ENCODE measurements around the gene PKMYT1. TPM values are rescaled to one million over a fixed set of nuclear protein-coding genes. Genes with fewer than 3 reads are reported as not detected.

Gene PKMYT1
- 10 to 100 TPM in 1 of 5 experiments, under 1 TPM in 1, not detected in 3; 0.93 to 89.1 TPM for total RNA-seq
- polyA plus RNA-seq: not detected
- total RNA-seq: not detected

DNA sequence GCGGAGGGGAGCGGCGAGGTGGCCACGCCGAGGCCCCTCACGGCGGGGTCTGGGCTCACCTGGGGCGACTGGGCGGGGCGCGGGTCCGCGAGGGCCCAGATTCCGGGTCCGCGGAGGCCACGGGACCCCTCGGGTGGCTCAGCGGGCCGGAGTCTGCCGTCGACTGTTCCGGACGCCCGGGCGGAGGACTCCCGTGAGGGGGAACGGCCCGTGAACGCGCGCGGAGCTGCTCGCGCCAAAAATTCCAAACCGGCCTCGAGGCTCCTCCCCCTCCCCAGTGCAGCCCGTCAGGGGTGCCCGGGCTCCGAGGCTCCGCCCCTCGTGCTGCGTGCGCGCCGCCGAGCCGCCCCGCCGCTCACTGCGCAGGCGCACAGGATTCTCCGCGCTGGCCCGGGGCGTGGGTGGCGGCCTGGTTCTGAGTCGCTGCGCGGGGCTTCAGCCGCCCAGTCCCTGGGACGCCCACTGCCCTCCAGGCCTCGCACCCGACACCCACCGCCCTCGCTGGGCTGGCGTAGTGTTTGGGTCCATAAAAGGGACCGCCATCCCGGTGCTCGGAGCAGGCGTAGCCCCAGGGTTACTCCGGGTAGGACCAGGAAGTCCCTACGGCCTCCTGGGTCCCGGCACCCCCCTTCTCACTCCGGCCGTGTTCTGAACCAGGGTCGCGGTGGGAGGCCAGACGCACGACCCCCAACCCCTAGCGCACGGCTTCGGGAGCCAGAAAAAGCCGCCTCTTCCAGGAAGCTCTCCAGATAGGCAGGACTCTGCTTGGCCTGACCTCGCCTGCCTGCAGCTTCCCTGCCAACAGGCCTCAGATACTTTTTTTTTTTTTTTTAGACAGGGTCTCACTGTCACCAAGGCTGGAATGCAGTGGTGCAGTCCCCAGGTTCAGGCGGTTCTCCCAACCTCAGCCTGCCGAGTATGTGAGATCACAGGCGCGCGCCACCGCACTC lies at the start of gene PKMYT1:
PKMYT1 (minus strand) TSS at position 220 of the 950 bp plus-strand sequence. CDS start 789 bp downstream, outside the sequence.
- Mint-ChIP-seq H3K27me3 (peaks cover 0 to 2% (median 0%) of the 10 kb centered on the region in 5 donors), H3K9me3 (peaks cover 0 to 2% (median 0%) of the 10 kb centered on the region in 11 donors), H3K27ac (peak within 1 kb of the TSS in 8 of 9 donors; percentile 65 to 89 (median 78)), H3K36me3 (peaks cover 0 to 4% (median 0%) of the 10 kb centered on the region in 5 donors), H3K4me3 (peak within 1 kb of the TSS; percentile 72 to 91 (median 82)), H3K4me1 (peaks cover 9 to 29% (median 14%) of the 10 kb centered on the region in 7 donors)
- intact Hi-C loops (cut with micrococcal nuclease): loop anchor here (1.0 to 5.0 kb wide), 8 partner anchors 10 to 98 kb away; partner anchors contain the start of genes FLYWCH1 (in 1 of the 2), FLYWCH2 (in 1 of the 2), PAQR4 (in 1 of the 2) and THOC6 (in 1 of the 2)
- DNase-seq (peak; percentile 86 to 100 (median 96)), ATAC-seq (peak; percentile 97)
- CTCF ChIA-PET: interaction anchor here (0.6 to 1.2 kb wide), 3 partner anchors 53 to 1237 kb away, joined by 3 read pairs; no protein-coding TSS in a partner anchor
- H3K9me3 ChIP-seq (ENCODE audit: control insufficient read depth in 2 of 3, low read length in 3 of 3): no peaks in the 10 kb centered on the region
- no peaks in the 10 kb centered on the region for H3K27me3 ChIP-seq (ENCODE audit: control insufficient read depth in 2 of 2, insufficient read depth in 2 of 2, low read length in 2 of 2)
- H3K4me3 ChIP-seq (ENCODE audit: low read length): peak within 1 kb of the TSS; percentile 73
- POLR2A ChIA-PET: interaction anchor here (0.6 to 3.2 kb wide), 17 partner anchors 8 to 1517 kb away, joined by 3 to 17 read pairs (median 3); partner anchors contain the start of genes BICDL2, FLYWCH1, FLYWCH2 and HCFC1R1
- H3K4me1 ChIP-seq (ENCODE audit: control insufficient read depth in 2 of 2, insufficient read depth in 2 of 2, low read length in 2 of 2): peaks cover 5 to 6% of the 10 kb centered on the region in 2 donors
- H3K27ac ChIP-seq (ENCODE audit: low read depth, low read length): peak within 1 kb of the TSS; percentile 94
- H3K36me3 ChIP-seq (ENCODE audit: control insufficient read depth in 2 of 3, insufficient read depth in 3 of 3, low read length in 3 of 3): no peaks in the 10 kb centered on the region

DNA sequence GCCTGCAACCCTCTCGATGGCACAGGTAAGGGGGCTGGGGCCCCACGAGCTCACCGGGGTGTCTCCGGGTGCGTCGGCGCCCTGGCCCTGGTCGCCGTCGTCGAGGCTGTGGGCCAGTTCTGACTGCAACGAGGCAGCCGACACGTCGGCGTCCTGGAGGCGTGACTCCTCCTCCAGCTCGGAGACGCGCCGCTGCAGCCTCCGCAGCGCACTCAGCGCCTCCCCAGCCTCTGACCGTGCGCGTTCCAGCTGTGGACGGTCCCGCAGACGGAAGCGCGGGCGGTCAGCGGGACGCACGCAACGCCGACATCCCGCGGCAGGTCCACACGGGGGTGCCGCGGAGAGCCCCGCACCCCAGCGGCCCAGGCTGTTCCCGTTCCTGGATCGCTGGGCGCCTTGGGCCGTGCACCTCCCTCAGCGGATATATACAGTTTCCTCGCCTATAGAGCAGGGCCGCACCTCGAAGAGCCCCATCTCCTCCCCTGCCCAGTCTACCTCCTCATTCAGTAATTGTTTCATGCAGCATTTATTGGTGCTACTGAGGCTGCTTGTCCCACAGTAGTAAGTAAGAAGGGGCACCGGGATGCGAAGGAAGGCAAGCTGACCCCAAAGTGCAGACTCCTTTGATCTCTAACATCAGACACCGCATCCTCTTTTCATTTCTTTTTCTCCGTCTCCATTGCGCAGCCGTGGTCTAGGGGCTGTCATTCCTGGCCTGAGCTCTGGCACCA lies 49.4 kb upstream of the PKMYT1 start:
- H3K27me3 ChIP-seq (ENCODE audit: control insufficient read depth in 2 of 2, insufficient read depth in 2 of 2, low read length in 2 of 2): peaks cover 6 to 9% of the 10 kb centered on the region in 2 donors
- Mint-ChIP-seq H3K36me3 (peaks cover 0 to 11% (median 0%) of the 10 kb centered on the region in 5 donors), H3K27me3 (peaks cover 32 to 48% (median 36%) of the 10 kb centered on the region in 5 donors), H3K4me1 (peaks cover 15 to 35% (median 25%) of the 10 kb centered on the region in 7 donors), H3K4me3 (peak overlapping the region; percentile 50 to 82 (median 70)), H3K27ac (peak overlapping the region in 3 of 9 donors; percentile 26 to 60 (median 40)), H3K9me3 (no peaks in the 10 kb centered on the region)
- H3K9me3 ChIP-seq (ENCODE audit: control insufficient read depth in 2 of 3, low read length in 3 of 3): no peaks in the 10 kb centered on the region
- H3K36me3 ChIP-seq (ENCODE audit: control insufficient read depth in 2 of 3, insufficient read depth in 3 of 3, low read length in 3 of 3): peaks cover 0 to 20% (median 0%) of the 10 kb centered on the region in 3 experiments
- POLR2A ChIA-PET: interaction anchor here (0.6 to 1.9 kb wide), 11 partner anchors 9 to 415 kb away, joined by 3 to 8 read pairs (median 4); partner anchors contain the start of genes TNFRSF12A and ZNF213
- peaks cover 18% of the 10 kb centered on the region in 2 donors for H3K4me1 ChIP-seq (ENCODE audit: control insufficient read depth in 2 of 2, insufficient read depth in 2 of 2, low read length in 2 of 2)
- intact Hi-C loops (cut with micrococcal nuclease): loop anchor here (2.0 to 10.0 kb wide), 5 partner anchors 15 to 495 kb away; partner anchors contain the start of genes CEMP1 (in 1 of the 2) and PDPK1 (in 1 of the 2)
- ATAC-seq (peak; percentile 17), DNase-seq (peak in 1 of 9 donors; percentile 68)
- CTCF ChIA-PET: interaction anchor here (0.6 to 9.2 kb wide), 8 partner anchors 9 to 105 kb away, joined by 3 to 98 read pairs (median 11); partner anchors contain the start of genes CLDN6, TNFRSF12A and ZNF213
- H3K4me3 ChIP-seq (ENCODE audit: low read length): peak overlapping the region; percentile 43
- H3K27ac ChIP-seq (ENCODE audit: low read depth, low read length): no peak overlapping the region

DNA sequence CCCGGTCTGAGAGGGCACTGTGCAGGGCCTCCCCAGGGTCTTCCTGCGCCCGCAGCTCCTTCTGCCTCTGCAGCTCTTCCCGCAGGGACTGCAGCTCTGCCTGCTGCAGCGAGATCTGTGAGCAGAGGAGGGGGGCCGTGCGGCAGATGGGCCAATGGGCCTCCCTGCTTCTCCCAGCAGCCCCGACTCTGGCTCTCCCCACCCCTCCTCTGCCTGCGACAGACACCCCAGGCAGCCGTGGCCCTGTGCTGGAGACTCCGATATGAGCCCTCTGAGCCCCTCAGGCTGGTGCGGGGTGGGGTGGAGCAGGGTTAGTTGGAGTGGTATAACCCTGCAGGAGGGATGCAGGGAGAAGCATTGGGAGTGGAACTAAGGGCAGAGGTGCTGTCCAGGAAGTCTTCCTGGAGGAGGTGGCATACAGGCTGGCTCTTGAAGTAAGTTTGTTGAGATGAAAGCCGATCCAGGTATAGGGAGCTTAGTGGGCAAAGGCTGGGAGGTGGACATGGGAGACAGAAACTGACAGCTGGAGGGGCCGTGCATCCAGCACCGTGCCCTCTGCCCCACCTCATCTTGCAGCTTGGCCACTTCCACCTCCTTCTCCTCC lies 48.6 kb upstream of the PKMYT1 start:
- no peak for DNase-seq
- ATAC-seq: no peak
- Histone ChIP-seq H3K27ac (ENCODE audit: low read depth, low read length) (no peak overlapping the region), H3K4me1 (ENCODE audit: control insufficient read depth in 2 of 2, insufficient read depth in 2 of 2, low read length in 2 of 2) (peaks cover 18 to 22% of the 10 kb centered on the region in 2 donors), H3K36me3 (ENCODE audit: control insufficient read depth in 2 of 3, insufficient read depth in 3 of 3, low read length in 3 of 3) (peaks cover 0 to 20% (median 0%) of the 10 kb centered on the region in 3 experiments), H3K9me3 (ENCODE audit: control insufficient read depth in 2 of 3, low read length in 3 of 3) (no peaks in the 10 kb centered on the region), H3K4me3 (ENCODE audit: low read length) (no peak overlapping the region), H3K27me3 (ENCODE audit: control insufficient read depth in 2 of 2, insufficient read depth in 2 of 2, low read length in 2 of 2) (peaks cover 6 to 7% of the 10 kb centered on the region in 2 donors)
- H3K27me3 Mint-ChIP-seq: peaks cover 26 to 42% (median 30%) of the 10 kb centered on the region in 5 donors
- H3K27ac Mint-ChIP-seq: peak overlapping the region in 1 of 9 donors; percentile 52
- H3K4me1 Mint-ChIP-seq: peaks cover 20 to 38% (median 29%) of the 10 kb centered on the region in 7 donors
- intact Hi-C loops (cut with micrococcal nuclease): loop anchor here (1.0 to 10.0 kb wide), 5 partner anchors 9 to 494 kb away; partner anchors contain the start of genes CEMP1 (in 1 of the 2), PDPK1 (in 1 of the 2) and TNFRSF12A (in 1 of the 2)
- ChIA-PET POLR2A (interaction anchor here (0.5 to 2.3 kb wide), 20 partner anchors 9 to 1243 kb away, joined by 3 to 17 read pairs (median 3); partner anchors contain the start of genes TNFRSF12A and ZNF213), CTCF (interaction anchor here (0.6 to 9.2 kb wide), 19 partner anchors 10 to 225 kb away, joined by 3 to 98 read pairs (median 4); partner anchors contain the start of genes CLDN6, IL32, TNFRSF12A and ZNF213)
- peak overlapping the region; percentile 27 to 81 (median 62) for H3K4me3 Mint-ChIP-seq
- no peaks in the 10 kb centered on the region for H3K9me3 Mint-ChIP-seq
- peaks cover 0 to 14% (median 3%) of the 10 kb centered on the region in 5 donors for H3K36me3 Mint-ChIP-seq

DNA sequence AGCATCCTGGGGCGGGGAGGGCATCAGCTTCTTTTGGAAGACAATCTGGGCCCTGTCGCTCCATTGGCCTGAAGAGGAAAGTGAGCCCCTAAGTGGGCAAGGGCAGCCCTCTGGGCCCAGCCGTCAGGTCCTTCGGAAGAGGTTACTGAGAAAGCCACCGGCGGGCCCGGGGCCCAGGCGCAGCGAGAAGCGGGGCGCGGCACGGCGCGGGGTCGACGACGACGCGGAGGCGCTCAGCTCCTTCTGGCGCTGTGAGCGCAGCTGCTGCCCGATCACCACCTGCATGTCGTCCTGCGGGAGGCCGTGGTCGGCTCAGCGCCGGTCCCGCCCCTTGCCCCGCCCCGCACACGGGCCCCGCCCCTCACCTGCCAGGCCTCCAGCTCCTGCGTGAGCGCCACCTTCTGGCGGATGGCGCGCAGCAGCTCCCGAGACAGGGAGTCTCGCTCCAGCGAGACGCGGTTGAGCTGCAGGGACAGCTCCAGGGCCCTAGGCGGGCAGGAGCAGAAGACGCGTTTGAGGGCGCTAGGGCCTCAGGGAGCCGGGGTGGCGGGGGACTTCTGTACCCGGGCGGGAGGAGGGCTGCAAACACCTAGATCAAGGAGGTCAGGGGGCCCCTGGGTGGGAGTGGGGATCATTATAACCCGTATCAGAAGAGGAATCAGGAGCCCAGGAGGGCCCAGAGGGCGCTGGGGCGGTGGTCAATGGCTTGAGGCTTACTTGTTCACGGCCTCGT lies 47.9 kb upstream of the PKMYT1 start:
- no peaks in the 10 kb centered on the region for H3K9me3 Mint-ChIP-seq
- H3K4me1 ChIP-seq (ENCODE audit: control insufficient read depth in 2 of 2, insufficient read depth in 2 of 2, low read length in 2 of 2): peaks cover 25 to 28% of the 10 kb centered on the region in 2 donors
- peak overlapping the region in 3 of 9 donors; percentile 25 to 65 (median 43) for H3K27ac Mint-ChIP-seq

More for the DNA sequence above, 47.9 kb upstream of the PKMYT1 start:
- CTCF ChIA-PET: interaction anchor here (0.6 to 9.2 kb wide), 23 partner anchors 9 to 226 kb away, joined by 3 to 98 read pairs (median 4); partner anchors contain the start of genes CLDN6, IL32, TNFRSF12A and ZNF213
- H3K36me3 ChIP-seq (ENCODE audit: control insufficient read depth in 2 of 3, insufficient read depth in 3 of 3, low read length in 3 of 3): peaks cover 0 to 20% (median 0%) of the 10 kb centered on the region in 3 experiments
- intact Hi-C loops (cut with micrococcal nuclease): loop anchor here (1.0 to 10.0 kb wide), 5 partner anchors 8 to 493 kb away; partner anchors contain the start of genes CEMP1 (in 1 of the 2), PDPK1 (in 1 of the 2) and TNFRSF12A (in 1 of the 2)
- peak overlapping the region in 9 of 10 donors; percentile 16 to 81 (median 66) for H3K4me3 Mint-ChIP-seq
- no peak overlapping the region for H3K27ac ChIP-seq (ENCODE audit: low read depth, low read length)
- H3K27me3 ChIP-seq (ENCODE audit: control insufficient read depth in 2 of 2, insufficient read depth in 2 of 2, low read length in 2 of 2): peaks cover 5 to 6% of the 10 kb centered on the region in 2 donors
- peaks cover 20 to 41% (median 36%) of the 10 kb centered on the region in 7 donors for H3K4me1 Mint-ChIP-seq
- no peaks in the 10 kb centered on the region for H3K9me3 ChIP-seq (ENCODE audit: control insufficient read depth in 2 of 3, low read length in 3 of 3)
- peak; percentile 66 to 89 (median 82) for DNase-seq
- peaks cover 0 to 14% (median 3%) of the 10 kb centered on the region in 5 donors for H3K36me3 Mint-ChIP-seq
- peaks cover 19 to 35% (median 23%) of the 10 kb centered on the region in 5 donors for H3K27me3 Mint-ChIP-seq
- no peak overlapping the region for H3K4me3 ChIP-seq (ENCODE audit: low read length)
- POLR2A ChIA-PET: interaction anchor here (0.5 to 2.3 kb wide), 18 partner anchors 8 to 1243 kb away, joined by 3 to 17 read pairs (median 3); partner anchors contain the start of genes TNFRSF12A and ZNF213
- peak; percentile 69 for ATAC-seq
